Lower lobe of right lung (tissue), 2 donors: Measurements from ENCODE around the gene BICC1. TPM values are rescaled to one million over a fixed set of nuclear protein-coding genes. Genes with fewer than 3 reads are reported as not detected.

ENCODE experiments used
- ATAC-seq, 2 donors: fragments of 200-7000 bp; cut with Tn5 transposase; one replicate each; pipeline ENCODE4 v1.9.1; 2020 to 2022; ENCODE audit warnings: mild to moderate bottlenecking in 2 of 2, moderate library complexity in 2 of 2
- DNase-seq: peaks from one replicate; pipeline ENCODE4 v3.0.0-alpha.2; 2020
- H3K27ac ChIP-seq: fragments of 200-600 bp; one replicate; pipeline ENCODE4 v1.8.0; 2022
- H3K27me3 ChIP-seq: fragments of 200-600 bp; one replicate; pipeline ENCODE4 v1.8.0; 2022; ENCODE audit warnings: low read depth
- H3K36me3 ChIP-seq: fragments of 200-600 bp; one replicate; pipeline ENCODE4 v1.8.0; 2022; ENCODE audit warnings: mild to moderate bottlenecking
- H3K4me1 ChIP-seq: fragments of 200-600 bp; one replicate; pipeline ENCODE4 v1.8.0; 2022
- H3K4me3 ChIP-seq: fragments of 200-600 bp; one replicate; pipeline ENCODE4 v1.8.0; 2022; ENCODE audit warnings: mild to moderate bottlenecking
- H3K9me3 ChIP-seq: fragments of 200-600 bp; one replicate; pipeline ENCODE4 v1.8.0; 2022
- intact Hi-C: fragments of 100-400 bp; cut with DNase I; formaldehyde crosslinking; loops from one replicate; pipeline ENCODE4 v1.11.0; 2022
- total RNA-seq: library from RNA; stranded (reverse); fragmentation: NEBNext Ultra II Directional; extraction: Animal tissue kit (Norgen Biotek cat#: 25700); gene quantifications from one replicate; pipeline ENCODE4 v1.2.1, GENCODE V29; 2021
- TF ChIP-seq, protein P1 (sequence below): fragments of 200-600 bp; IDR thresholded peaks from one replicate; pipeline ENCODE4 v1.8.0; 2022; ENCODE audit warnings: antibody characterized with exemption, mild to moderate bottlenecking
- donor health status: DM: no; HTN: yes; CAD: no; lungs with severe emphysema.

The BICC1 gene
- total RNA-seq, 1 donor from 2014 or later = 11.0 TPM

DNA sequence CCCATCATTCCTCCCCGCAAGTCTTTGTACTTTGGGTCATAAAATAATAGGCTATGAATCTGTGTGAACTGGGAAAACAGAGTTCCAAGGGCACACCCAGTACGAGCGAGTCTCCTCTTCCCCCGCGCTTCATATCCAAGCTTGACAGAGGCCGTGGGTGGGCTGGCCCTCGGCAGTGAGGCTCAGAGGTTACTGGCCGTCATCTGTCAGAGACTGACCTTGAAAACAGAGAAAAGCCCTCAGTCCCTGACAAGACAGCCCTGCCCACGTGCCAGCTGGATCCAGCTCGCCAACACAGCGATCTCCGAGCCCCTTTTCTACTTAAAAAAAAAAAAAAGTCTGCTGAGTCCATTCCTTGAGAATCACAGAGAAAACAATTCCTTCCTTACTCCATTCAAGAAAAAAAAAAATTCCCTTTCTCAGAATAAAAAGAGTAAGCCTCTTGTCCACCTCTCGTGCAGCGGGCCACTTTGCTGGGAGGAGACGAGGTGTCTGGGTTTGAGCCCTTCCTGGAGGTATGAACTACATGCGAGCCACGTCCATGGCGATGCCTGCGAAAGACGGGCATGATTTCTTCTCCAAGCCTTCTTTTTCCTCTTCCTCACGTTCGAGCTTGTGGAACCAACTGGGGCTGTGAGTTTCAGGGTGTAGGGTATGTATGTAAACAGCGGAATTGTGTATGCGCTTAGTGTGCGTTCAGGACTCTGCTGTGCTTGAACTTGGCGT, 744 bp upstream of the BICC1 start:
- ATAC-seq = no peak
- Histone ChIP-seq H3K9me3 (no peaks in the 10 kb centered on the region), H3K4me1 (peaks cover 14% of the 10 kb centered on the region), H3K4me3 (peak overlapping the region; percentile 46), H3K36me3 (no peaks in the 10 kb centered on the region), H3K27me3 (peaks cover 29% of the 10 kb centered on the region), H3K27ac (peak overlapping the region; percentile 38)
- TF ChIP-seq, protein P1, sequence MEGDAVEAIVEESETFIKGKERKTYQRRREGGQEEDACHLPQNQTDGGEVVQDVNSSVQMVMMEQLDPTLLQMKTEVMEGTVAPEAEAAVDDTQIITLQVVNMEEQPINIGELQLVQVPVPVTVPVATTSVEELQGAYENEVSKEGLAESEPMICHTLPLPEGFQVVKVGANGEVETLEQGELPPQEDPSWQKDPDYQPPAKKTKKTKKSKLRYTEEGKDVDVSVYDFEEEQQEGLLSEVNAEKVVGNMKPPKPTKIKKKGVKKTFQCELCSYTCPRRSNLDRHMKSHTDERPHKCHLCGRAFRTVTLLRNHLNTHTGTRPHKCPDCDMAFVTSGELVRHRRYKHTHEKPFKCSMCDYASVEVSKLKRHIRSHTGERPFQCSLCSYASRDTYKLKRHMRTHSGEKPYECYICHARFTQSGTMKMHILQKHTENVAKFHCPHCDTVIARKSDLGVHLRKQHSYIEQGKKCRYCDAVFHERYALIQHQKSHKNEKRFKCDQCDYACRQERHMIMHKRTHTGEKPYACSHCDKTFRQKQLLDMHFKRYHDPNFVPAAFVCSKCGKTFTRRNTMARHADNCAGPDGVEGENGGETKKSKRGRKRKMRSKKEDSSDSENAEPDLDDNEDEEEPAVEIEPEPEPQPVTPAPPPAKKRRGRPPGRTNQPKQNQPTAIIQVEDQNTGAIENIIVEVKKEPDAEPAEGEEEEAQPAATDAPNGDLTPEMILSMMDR = no peak
- intact Hi-C loops = no loop called here
- DNase-seq = no peak

DNA sequence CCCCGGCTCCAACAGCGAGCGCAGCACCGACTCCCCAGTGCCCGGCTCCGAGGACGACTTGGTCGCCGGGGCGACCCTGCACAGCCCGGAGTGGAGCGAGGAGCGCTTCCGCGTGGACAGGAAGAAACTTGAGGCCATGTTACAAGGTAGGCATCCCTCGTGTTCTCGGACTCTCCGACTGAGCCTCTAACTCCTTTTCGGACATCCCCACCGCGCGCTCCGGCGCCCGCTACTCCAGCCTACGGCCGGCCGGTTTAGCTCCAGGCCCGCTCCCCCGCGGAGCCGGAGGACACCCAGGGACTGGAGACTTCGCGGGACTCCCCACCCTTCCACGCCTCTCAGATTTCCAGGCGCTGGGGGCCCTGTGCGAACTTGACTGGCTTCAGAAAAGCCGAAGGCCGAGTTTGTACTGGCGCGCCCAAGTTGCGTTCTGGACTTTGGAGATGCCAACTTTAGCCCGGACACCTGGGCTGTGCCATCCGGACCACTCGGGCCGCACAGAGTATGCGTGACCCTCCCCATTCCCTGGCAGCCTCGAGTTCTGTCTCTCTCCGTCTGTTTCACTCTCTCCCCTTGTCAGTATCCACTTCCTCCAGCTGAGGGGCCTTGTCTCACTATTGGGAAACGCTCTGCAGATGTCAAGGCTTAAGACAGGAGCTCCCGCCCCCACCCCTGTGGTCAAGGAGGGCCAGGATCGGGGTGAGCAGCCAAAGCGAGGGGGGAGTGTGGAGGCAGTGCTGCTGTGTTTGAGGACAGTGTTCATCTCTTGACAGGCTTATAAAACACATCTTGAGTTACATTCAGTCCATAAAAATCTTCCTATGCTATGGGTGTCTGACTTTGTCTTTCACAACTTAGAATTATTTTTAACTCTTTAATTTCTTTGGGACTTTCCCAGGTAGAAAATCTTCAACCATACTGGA, 777 bp downstream of the BICC1 start:
- H3K4me1 ChIP-seq = peaks cover 14% of the 10 kb centered on the region
- no peaks in the 10 kb centered on the region for H3K36me3 ChIP-seq
- H3K4me3 ChIP-seq = peak overlapping the region; percentile 64
- TF ChIP-seq, protein P1 = no peak
- DNase-seq (peak; percentile 47), ATAC-seq (peak; percentile 64 to 69)
- intact Hi-C loops = no loop called here
- H3K27ac ChIP-seq = peak overlapping the region; percentile 76
- peaks cover 29% of the 10 kb centered on the region for H3K27me3 ChIP-seq
- H3K9me3 ChIP-seq = no peaks in the 10 kb centered on the region

DNA sequence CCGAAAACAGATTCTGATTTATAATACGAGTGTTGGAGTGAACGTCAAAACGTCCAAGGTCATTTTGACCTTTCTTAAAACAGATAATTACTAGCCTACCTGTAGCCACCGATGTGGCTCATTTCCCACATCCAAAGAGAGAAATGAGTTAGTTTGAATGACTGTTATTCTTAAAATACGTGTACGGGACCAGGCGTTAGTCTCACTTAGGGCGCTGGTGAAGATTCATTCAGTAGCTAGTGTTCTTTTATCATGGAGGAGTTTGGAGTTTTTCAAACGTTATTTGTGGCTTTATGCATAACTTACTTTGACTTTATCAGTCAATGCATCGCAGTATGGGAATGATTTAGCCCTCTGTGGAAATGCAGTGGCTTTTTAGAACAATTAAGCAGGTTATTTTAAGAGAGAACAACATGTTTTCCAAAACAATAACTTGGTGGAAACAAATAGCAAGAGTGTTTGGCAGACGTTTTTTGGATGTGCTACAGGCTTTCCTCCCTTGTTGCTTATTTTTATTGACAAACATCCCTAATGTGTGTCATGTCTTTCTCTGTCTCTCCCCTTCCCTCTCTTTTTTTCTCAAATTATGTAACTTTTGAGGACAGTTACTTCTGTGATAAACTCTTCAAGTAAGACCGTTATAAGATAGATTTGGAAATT, 1.6 kb downstream of the BICC1 start:
- Histone ChIP-seq H3K36me3 (no peaks in the 10 kb centered on the region), H3K27me3 (peaks cover 29% of the 10 kb centered on the region), H3K4me1 (peaks cover 14% of the 10 kb centered on the region), H3K9me3 (no peaks in the 10 kb centered on the region), H3K27ac (no peak overlapping the region), H3K4me3 (peak overlapping the region; percentile 64)
- ATAC-seq (no peak), DNase-seq (no peak)
- TF ChIP-seq, protein P1 = no peak
- intact Hi-C loops = no loop called here

DNA sequence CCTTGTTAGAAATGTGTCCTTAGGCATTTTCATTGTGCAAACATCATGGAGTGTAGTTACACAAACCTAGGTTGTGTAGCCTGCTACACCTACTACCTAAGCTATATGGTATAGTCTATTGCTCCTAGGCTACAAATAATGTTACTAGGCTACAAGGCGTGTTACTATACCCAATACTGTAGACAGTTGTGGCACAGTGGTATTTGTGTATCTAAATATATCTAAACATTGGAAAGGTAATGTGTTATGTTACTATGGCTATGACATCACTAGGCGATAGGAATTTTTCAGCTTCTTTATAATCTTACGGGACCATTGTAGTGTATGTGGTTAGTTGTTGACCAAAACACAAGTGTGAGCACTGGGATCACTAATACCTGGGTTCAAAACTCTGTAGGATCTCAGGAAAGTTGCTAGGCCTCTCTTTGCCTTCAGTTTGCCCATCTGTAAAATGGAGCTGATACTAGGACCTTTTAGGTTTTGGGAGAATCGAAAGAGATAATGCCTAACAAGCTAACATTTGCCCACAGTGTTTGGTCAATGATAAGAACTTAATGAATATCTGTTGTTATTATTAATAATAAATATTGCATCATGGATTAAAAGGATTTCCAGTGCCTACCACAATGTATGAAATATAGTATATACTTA, 2.7 kb downstream of the BICC1 start:
- Histone ChIP-seq H3K4me1 (peaks cover 14% of the 10 kb centered on the region), H3K36me3 (no peaks in the 10 kb centered on the region), H3K4me3 (peak overlapping the region; percentile 64), H3K27ac (no peak overlapping the region), H3K27me3 (peaks cover 29% of the 10 kb centered on the region), H3K9me3 (no peaks in the 10 kb centered on the region)
- DNase-seq = no peak
- TF ChIP-seq, protein P1 = no peak
- no peak for ATAC-seq
- intact Hi-C loops = no loop called here

DNA sequence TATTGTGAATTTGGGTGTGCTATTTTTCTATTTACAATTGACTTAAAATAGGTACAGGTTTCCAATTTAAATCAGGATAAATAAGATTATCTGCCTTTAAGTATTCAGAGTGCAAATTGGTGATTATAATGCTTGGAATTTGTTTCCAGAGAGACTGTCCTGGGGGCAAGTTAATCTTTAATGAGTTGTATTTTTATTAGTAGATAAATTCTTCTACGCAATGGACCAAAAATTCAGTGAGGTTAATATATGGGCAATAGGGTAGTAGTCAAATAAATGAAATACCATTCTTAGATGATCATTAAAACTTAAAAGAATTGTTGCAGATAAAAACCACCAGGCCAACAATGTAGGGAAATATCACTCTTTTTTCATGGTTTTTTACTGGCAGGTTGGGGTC, 3.4 kb downstream of the BICC1 start:
- TF ChIP-seq, protein P1 = no peak
- H3K4me3 ChIP-seq = no peak overlapping the region
- peaks cover 14% of the 10 kb centered on the region for H3K4me1 ChIP-seq
- H3K9me3 ChIP-seq = no peaks in the 10 kb centered on the region
- H3K27ac ChIP-seq = no peak overlapping the region
- intact Hi-C loops = no loop called here
- ATAC-seq (no peak), DNase-seq (no peak)
- no peaks in the 10 kb centered on the region for H3K36me3 ChIP-seq
- peaks cover 28% of the 10 kb centered on the region for H3K27me3 ChIP-seq
